SK-N-SH (cell line): Measurements from ENCODE around the gene COP1. TPM values are rescaled to one million over a fixed set of nuclear protein-coding genes. Genes with fewer than 3 reads are reported as not detected.

Experiments used
- CTCF ChIA-PET: fragments of 300-600, 350-600 bp; formaldehyde crosslinking; extraction: SDS; loops from one replicate; lab custom pipeline; 2021; lab: Yijun Ruan, JAX
- POLR2A ChIA-PET: fragments of 350-600 bp; sonication (Branson Sonifier 250); formaldehyde crosslinking; extraction: SDS; loops from one replicate; lab custom pipeline; 2020; ENCODE audit warnings: antibody characterized with exemption, inconsistent platforms; lab: Yijun Ruan, JAX
- DNase-seq: peaks from one replicate; pipeline ENCODE4 v3.0.0; 2012
- H2AFZ ChIP-seq: fragments of 200-600 bp; sonication (generic); 2 replicates; pipeline ENCODE4 v1.8.1; 2016; ENCODE audit warnings: antibody characterized with exemption, mild to moderate bottlenecking, low read depth
- H3F3A ChIP-seq: fragments of 200-600 bp; sonication (generic); replicated peaks from 2 replicates; pipeline ENCODE3; 2016; ENCODE audit warnings: antibody characterized with exemption, mild to moderate bottlenecking; ENCODE audit not compliant: insufficient read depth
- H3K27ac ChIP-seq, 2 experiments: fragments of 200-500 bp in 1 of 2; fragments of 200-600 bp in 1 of 2; sonication (Bioruptor generic) in 1 of 2; sonication (generic), shearing (Covaris generic) in 1 of 2; 2 replicates each; pipeline versions ENCODE4 v1.5.1 to v1.6.1; 2014 to 2016; ENCODE audit warnings: low read depth in 2 of 2, inconsistent platforms in 1 of 2, low read length in 1 of 2, mild to moderate bottlenecking in 1 of 2, mixed read lengths in 1 of 2
- H3K27me3 ChIP-seq: fragments of 200-600 bp; sonication (generic), shearing (Covaris generic); 2 replicates; pipeline ENCODE4 v1.6.1; 2016; ENCODE audit warnings: mixed run types; ENCODE audit not compliant: insufficient read depth
- H3K36me3 ChIP-seq, 2 experiments: fragments of 200-500 bp in 1 of 2; fragments of 200-600 bp in 1 of 2; sonication (Bioruptor generic) in 1 of 2; sonication (generic) in 1 of 2; replicated peaks in 1 of 2; 2 replicates each; pipeline versions ENCODE3 to v1.5.1; 2014 to 2016; ENCODE audit warnings: low read length in 1 of 2, mild to moderate bottlenecking in 1 of 2; ENCODE audit not compliant: insufficient read depth in 2 of 2, control insufficient read depth in 1 of 2
- H3K4me1 ChIP-seq, 2 experiments: fragments of 200-500 bp in 1 of 2; fragments of 200-600 bp in 1 of 2; sonication (Bioruptor generic) in 1 of 2; sonication (generic), shearing (Covaris generic) in 1 of 2; 2 replicates each; pipeline versions ENCODE4 v1.5.1 to v1.6.1; 2014 to 2016; ENCODE audit warnings: low read depth in 1 of 2, low read length in 1 of 2, mixed run types in 1 of 2; ENCODE audit not compliant: insufficient read depth in 2 of 2, control insufficient read depth in 1 of 2
- H3K4me2 ChIP-seq: fragments of 200-600 bp; sonication (generic), shearing (Covaris generic); 2 replicates; pipeline ENCODE4 v1.6.1; 2017; ENCODE audit warnings: mixed run types
- H3K4me3 ChIP-seq, 2 experiments: fragments of 200-500 bp in 1 of 2; fragments of 200-600 bp in 1 of 2; sonication (Bioruptor generic) in 1 of 2; sonication (generic), shearing (Covaris generic) in 1 of 2; 2 replicates each; pipeline versions ENCODE4 v1.5.1 to v1.8.1; 2014 to 2016; ENCODE audit warnings: low read depth in 2 of 2, inconsistent platforms in 1 of 2, low read length in 1 of 2, mild to moderate bottlenecking in 1 of 2, mixed read lengths in 1 of 2, moderate library complexity in 1 of 2
- H3K79me2 ChIP-seq: fragments of 200-600 bp; sonication (generic); 2 replicates; pipeline ENCODE4 v1.8.1; 2017; ENCODE audit warnings: mild to moderate bottlenecking; ENCODE audit not compliant: insufficient read depth
- H3K9ac ChIP-seq: fragments of 200-600 bp; sonication (generic); 2 replicates; pipeline ENCODE4 v1.6.1; 2017; ENCODE audit warnings: mixed run types
- H3K9me2 ChIP-seq: fragments of 200-600 bp; sonication (generic); 2 replicates; pipeline ENCODE4 v1.6.1; 2017; ENCODE audit warnings: mixed run types
- H3K9me3 ChIP-seq: fragments of 200-600 bp; sonication (generic); 2 replicates; pipeline ENCODE4 v1.6.1; 2017; ENCODE audit warnings: mixed run types, mild to moderate bottlenecking, moderate library complexity
- H4K20me1 ChIP-seq: fragments of 200-600 bp; sonication (generic); 2 replicates; pipeline ENCODE4 v1.6.1; 2017; ENCODE audit warnings: mild to moderate bottlenecking, mixed run types; ENCODE audit not compliant: insufficient read depth
- CHD2 ChIP-seq: fragments of 150-350 bp; IDR thresholded peaks from 2 replicates; pipeline ENCODE4 v1.6.1; 2018; ENCODE audit warnings: low read length; ENCODE audit not compliant: partially characterized antibody
- CTCF ChIP-seq: fragments of 200-600 bp; sonication (generic); IDR thresholded peaks from 2 replicates; pipeline ENCODE4 v1.6.1; 2017; ENCODE audit warnings: antibody characterized with exemption, mild to moderate bottlenecking, moderate library complexity
- ELF1 ChIP-seq: IDR thresholded peaks from 2 replicates; pipeline ENCODE4 v1.4.0; 2012
- EP300 ChIP-seq, 2 experiments: IDR thresholded peaks; 2 replicates each; pipeline versions ENCODE4 v1.4.0 to v1.6.1; 2012; ENCODE audit warnings: borderline replicate concordance in 1 of 2, low read depth in 1 of 2, low read length in 1 of 2
- EZH2phosphoT487 ChIP-seq: fragments of 200-600 bp; sonication (generic); IDR thresholded peaks from 2 replicates; pipeline ENCODE4 v1.6.1; 2017; ENCODE audit warnings: low read depth, mixed run types, mild to moderate bottlenecking, antibody characterized with exemption, moderate library complexity, borderline replicate concordance
- FOSL2 ChIP-seq: IDR thresholded peaks from 2 replicates; pipeline ENCODE4 v1.4.0; 2012; ENCODE audit warnings: low read depth, mild to moderate bottlenecking, moderate library complexity, borderline replicate concordance
- FOXJ3 ChIP-seq: sonication (generic); formaldehyde crosslinking; IDR thresholded peaks from 2 replicates; pipeline ENCODE4 v1.5.1; 2020; ENCODE audit warnings: mild to moderate bottlenecking, missing genetic modification reagents
- GATA2 ChIP-seq: sonication (generic); formaldehyde crosslinking; IDR thresholded peaks from 2 replicates; pipeline ENCODE4 v1.5.0; 2020; ENCODE audit warnings: mild to moderate bottlenecking, missing genetic modification reagents
- MAX ChIP-seq: IDR thresholded peaks from 2 replicates; pipeline ENCODE4 v1.4.0; 2012; ENCODE audit warnings: low read depth
- MXI1 ChIP-seq: IDR thresholded peaks from 2 replicates; pipeline ENCODE4 v1.6.1; 2012; ENCODE audit warnings: mild to moderate bottlenecking, low read depth, low read length, improper control_type of control experiment
- NFIC ChIP-seq: IDR thresholded peaks from 2 replicates; pipeline ENCODE4 v1.4.0; 2012; ENCODE audit warnings: borderline replicate concordance
- NRF1 ChIP-seq: IDR thresholded peaks from 2 replicates; pipeline ENCODE4 v1.6.1; 2012; ENCODE audit warnings: low read depth, mild to moderate bottlenecking, low read length
- POLR2AphosphoS5 ChIP-seq: IDR thresholded peaks from 2 replicates; pipeline ENCODE4 v1.6.1; 2012; ENCODE audit warnings: low read depth, low read length
- RAD21 ChIP-seq: IDR thresholded peaks from 2 replicates; pipeline ENCODE4 v1.6.1; 2012; ENCODE audit warnings: mild to moderate bottlenecking, low read length
- RCOR1 ChIP-seq: fragments of 150-350 bp; IDR thresholded peaks from 2 replicates; pipeline ENCODE4 v1.6.1; 2017; ENCODE audit warnings: antibody characterized with exemption, low read length
- RXRA ChIP-seq: IDR thresholded peaks from 2 replicates; pipeline ENCODE4 v1.4.0; 2012; ENCODE audit warnings: low read depth, mild to moderate bottlenecking, borderline replicate concordance
- SIN3A ChIP-seq: IDR thresholded peaks from 2 replicates; pipeline ENCODE4 v1.6.1; 2012; ENCODE audit warnings: low read depth, mild to moderate bottlenecking, low read length, moderate library complexity, borderline replicate concordance
- SMC3 ChIP-seq: IDR thresholded peaks from 2 replicates; pipeline ENCODE4 v1.6.1; 2012; ENCODE audit warnings: low read depth, low read length, improper control_type of control experiment
- TAF1 ChIP-seq: IDR thresholded peaks from 2 replicates; pipeline ENCODE4 v1.6.1; 2012; ENCODE audit warnings: low read depth, mild to moderate bottlenecking, low read length, moderate library complexity, borderline replicate concordance
- TCF12 ChIP-seq: IDR thresholded peaks from 2 replicates; pipeline ENCODE4 v1.4.0; 2012
- TEAD4 ChIP-seq: IDR thresholded peaks from 2 replicates; pipeline ENCODE4 v1.4.0; 2012; ENCODE audit warnings: mild to moderate bottlenecking, borderline replicate concordance; ENCODE audit not compliant: insufficient read depth
- ZBTB33 ChIP-seq: IDR thresholded peaks from 2 replicates; pipeline ENCODE4 v1.4.0; 2012; ENCODE audit warnings: low read depth, borderline replicate concordance
- WGBS: methylation state at CpG from one replicate; pipeline ENCODE4 v1.1.6; 2017; ENCODE audit warnings: low lambda C conversion rate; 5-methylcytosine and 5-hydroxymethylcytosine counted together
- polyA plus RNA-seq, 3 experiments: library from polyadenylated mRNA; depleted of rRNA; stranded (reverse); fragments of >200 nt; gene quantifications; 2 replicates each; pipeline ENCODE4 v1.2.3, GENCODE V29; 2012
- TF ChIP-seq, protein P1 (sequence below): IDR thresholded peaks from 2 replicates; pipeline ENCODE4; 2012
- TF ChIP-seq, protein P2 (sequence below): IDR thresholded peaks from 2 replicates; pipeline ENCODE4 v1.6.1; 2012; ENCODE audit warnings: mild to moderate bottlenecking, low read depth, low read length, moderate library complexity
- TF ChIP-seq, protein P3 (sequence below): IDR thresholded peaks from 2 replicates; pipeline ENCODE4 v1.4.0; 2012; ENCODE audit warnings: low read depth, borderline replicate concordance

The COP1 gene
- polyA plus RNA-seq, 1 of the 3 experiments (the other 2 are of a cell fraction) = 10.3 TPM

DNA sequence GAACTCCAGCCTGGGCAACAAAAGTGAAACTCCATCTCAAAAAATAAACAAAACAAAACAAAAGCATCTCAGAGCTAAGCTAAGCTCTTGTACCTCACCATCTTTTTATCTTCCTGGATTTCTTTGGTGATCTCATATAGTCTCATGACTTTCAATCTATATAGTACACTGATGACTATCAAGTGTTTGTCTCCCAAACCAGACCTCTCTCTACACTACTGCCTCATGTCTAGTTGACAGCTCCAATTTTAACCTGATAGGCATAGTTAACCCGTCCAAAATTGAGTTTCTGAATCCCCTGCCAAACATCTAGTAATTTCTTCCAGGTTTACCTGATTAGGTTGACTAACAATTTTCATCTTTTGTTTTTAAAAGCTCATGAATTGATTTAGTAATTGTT lies 151.7 kb downstream of the COP1 start:
- Histone ChIP-seq H4K20me1 (no peaks in the 10 kb centered on the region), H3K27me3 (no peaks in the 10 kb centered on the region), H3K36me3 (peaks cover 3 to 5% of the 10 kb centered on the region in 2 experiments), H3K27ac (peak overlapping the region in 1 of 2 experiments; percentile 82; a peak in 2 of 4 replicates), H3K4me1 (peaks cover 0 to 12% of the 10 kb centered on the region in 2 experiments; a peak in 2 of 4 replicates), H3F3A (no peaks in the 10 kb centered on the region), H3K79me2 (no peaks in the 10 kb centered on the region), H3K4me2 (no peak overlapping the region), H2AFZ (no peak overlapping the region), H3K9me3 (no peaks in the 10 kb centered on the region), H3K9me2 (no peaks in the 10 kb centered on the region), H3K9ac (no peak overlapping the region), H3K4me3 (no peak overlapping the region)
- 40% methylated on average over 1 of the region's 1 CpG for WGBS
- POLR2A ChIA-PET = no interaction called here
- CTCF ChIA-PET = interaction anchor here (0.8 to 1.6 kb wide), 5 partner anchors 8 to 904 kb away, joined by 3 to 8 read pairs (median 4); no protein-coding TSS in a partner anchor
- peak; percentile 72 for DNase-seq
- TF ChIP-seq, protein P1, sequence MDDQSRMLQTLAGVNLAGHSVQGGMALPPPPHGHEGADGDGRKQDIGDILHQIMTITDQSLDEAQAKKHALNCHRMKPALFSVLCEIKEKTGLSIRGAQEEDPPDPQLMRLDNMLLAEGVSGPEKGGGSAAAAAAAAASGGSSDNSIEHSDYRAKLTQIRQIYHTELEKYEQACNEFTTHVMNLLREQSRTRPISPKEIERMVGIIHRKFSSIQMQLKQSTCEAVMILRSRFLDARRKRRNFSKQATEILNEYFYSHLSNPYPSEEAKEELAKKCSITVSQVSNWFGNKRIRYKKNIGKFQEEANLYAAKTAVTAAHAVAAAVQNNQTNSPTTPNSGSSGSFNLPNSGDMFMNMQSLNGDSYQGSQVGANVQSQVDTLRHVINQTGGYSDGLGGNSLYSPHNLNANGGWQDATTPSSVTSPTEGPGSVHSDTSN = no peak
- TF ChIP-seq, protein P2, sequence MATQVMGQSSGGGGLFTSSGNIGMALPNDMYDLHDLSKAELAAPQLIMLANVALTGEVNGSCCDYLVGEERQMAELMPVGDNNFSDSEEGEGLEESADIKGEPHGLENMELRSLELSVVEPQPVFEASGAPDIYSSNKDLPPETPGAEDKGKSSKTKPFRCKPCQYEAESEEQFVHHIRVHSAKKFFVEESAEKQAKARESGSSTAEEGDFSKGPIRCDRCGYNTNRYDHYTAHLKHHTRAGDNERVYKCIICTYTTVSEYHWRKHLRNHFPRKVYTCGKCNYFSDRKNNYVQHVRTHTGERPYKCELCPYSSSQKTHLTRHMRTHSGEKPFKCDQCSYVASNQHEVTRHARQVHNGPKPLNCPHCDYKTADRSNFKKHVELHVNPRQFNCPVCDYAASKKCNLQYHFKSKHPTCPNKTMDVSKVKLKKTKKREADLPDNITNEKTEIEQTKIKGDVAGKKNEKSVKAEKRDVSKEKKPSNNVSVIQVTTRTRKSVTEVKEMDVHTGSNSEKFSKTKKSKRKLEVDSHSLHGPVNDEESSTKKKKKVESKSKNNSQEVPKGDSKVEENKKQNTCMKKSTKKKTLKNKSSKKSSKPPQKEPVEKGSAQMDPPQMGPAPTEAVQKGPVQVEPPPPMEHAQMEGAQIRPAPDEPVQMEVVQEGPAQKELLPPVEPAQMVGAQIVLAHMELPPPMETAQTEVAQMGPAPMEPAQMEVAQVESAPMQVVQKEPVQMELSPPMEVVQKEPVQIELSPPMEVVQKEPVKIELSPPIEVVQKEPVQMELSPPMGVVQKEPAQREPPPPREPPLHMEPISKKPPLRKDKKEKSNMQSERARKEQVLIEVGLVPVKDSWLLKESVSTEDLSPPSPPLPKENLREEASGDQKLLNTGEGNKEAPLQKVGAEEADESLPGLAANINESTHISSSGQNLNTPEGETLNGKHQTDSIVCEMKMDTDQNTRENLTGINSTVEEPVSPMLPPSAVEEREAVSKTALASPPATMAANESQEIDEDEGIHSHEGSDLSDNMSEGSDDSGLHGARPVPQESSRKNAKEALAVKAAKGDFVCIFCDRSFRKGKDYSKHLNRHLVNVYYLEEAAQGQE = no peak
- no peak for TF ChIP-seq SMC3
- TF ChIP-seq ZBTB33 = no peak
- TF ChIP-seq FOSL2 = no peak
- no peak for TF ChIP-seq NFIC
- no peak for TF ChIP-seq FOXJ3 (CRISPR knock-in tag)
- TF ChIP-seq EZH2phosphoT487 = no peak
- no peak for TF ChIP-seq NRF1
- no peak for TF ChIP-seq SIN3A
- TF ChIP-seq TCF12 = peak; percentile 39; the same call in 1 of the 2 replicates
- TF ChIP-seq EP300 (IDR thresholded peaks at IDR 0.05; ENCODE audit: borderline replicate concordance in 1 of 2, low read depth in 1 of 2, low read length in 1 of 2) = peak in 1 of 2 experiments; percentile 99; a peak in 2 of 4 replicates
- 0 out of 2 replicates have a peak, but pooled peaks have one; percentile 23 for TF ChIP-seq POLR2AphosphoS5
- TF ChIP-seq RXRA = no peak
- 0 out of 2 replicates have a peak, but pooled peaks have one; percentile 29 for TF ChIP-seq MXI1
- TF ChIP-seq RCOR1 = peak; percentile 87
- no peak for TF ChIP-seq CTCF
- TF ChIP-seq GATA2 (CRISPR knock-in tag) = peak; percentile 87
- TF ChIP-seq MAX = no peak
- TF ChIP-seq TAF1 = no peak
- peak; percentile 78 for TF ChIP-seq CHD2
- no peak for TF ChIP-seq ELF1
- TF ChIP-seq, protein P3, sequence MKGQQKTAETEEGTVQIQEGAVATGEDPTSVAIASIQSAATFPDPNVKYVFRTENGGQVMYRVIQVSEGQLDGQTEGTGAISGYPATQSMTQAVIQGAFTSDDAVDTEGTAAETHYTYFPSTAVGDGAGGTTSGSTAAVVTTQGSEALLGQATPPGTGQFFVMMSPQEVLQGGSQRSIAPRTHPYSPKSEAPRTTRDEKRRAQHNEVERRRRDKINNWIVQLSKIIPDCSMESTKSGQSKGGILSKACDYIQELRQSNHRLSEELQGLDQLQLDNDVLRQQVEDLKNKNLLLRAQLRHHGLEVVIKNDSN = no peak
- no peak for TF ChIP-seq TEAD4
- TF ChIP-seq RAD21 = no peak
